EL (cell line): ENCODE data around the gene OR6C76.
"Not testable (repeated sequence)": the region's sequence is repeated elsewhere in the genome, so short reads cannot be mapped to it uniquely, and the experiment has no call there.

Source experiments
- DNase-seq: peaks from one replicate; pipeline ENCODE4 v3.0.0-alpha.2; 2016

OR6C76 gene

DNA sequence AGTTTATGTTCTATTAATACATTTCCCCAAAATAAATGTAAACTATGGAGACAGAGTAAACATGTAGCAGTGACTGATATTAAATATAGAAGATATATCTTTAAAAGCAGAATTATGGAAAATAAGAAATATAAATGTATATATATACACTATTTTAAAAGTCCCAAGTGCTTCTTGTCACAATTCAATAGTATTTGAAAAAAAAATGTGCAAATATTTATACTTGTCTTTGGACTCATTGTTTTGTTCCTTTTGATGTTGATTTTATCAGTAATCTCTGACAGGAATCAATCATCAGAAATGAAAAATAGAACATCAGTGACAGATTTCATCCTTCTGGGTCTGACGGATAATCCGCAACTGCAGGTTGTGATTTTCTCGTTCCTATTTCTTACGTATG, at the start of gene OR6C76:
TSS of gene OR6C76 (plus strand) at position 301 of the 400 bp plus-strand sequence. CDS start at position 301, 0 bp downstream.
- DNase-seq = no peak

DNA sequence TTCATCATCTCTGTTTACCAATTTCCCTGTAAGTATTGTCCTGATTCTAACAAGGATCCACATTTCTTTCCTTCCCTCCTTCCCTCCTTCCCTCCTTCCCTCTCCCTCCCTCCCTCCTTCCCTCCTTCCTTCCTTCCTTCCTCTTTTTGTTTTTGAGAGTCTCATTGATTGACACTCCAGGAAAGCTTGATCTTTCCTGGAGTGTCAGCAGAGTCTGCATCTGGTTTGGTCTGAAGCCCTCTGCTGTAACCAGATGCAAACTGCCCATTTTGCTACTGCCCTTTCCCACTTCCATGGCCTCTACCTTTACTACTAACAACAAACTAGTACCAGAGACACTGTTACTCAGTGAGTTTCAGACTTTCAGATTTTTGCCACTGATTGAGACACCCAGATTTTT, 40.2 kb upstream of the OR6C76 start:
- DNase-seq = no peak

GRCh38 chr12:55392032-55392795, 33.8 kb upstream of the OR6C76 start:
- DNase-seq = no peak

DNA sequence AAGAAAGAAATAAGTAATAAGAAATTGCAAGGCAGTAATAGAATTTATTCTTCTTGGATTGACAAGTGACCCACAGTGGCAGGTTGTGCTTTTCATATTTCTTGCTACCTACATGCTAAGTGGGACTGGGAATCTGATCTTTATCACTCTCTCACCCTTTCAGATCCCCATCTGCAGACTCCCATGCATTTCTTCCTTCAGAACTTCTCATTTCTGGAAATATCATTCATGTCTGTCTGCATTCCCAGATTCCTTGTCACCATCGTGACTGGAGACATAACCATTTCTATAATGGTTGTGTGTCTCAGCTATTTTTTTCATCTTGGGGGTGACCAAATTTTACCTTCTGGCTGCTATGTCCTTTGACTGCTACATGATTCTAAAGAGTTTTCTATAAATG, 29.7 kb upstream of the OR6C76 start:
- DNase-seq = no peak

- no peak for DNase-seq
Measured at GRCh38 chr12:55400229-55400628, 25.8 kb upstream of the OR6C76 start, which contains the start of gene OR6C65. OR6C65 (plus strand) TSS chr12:55400529; CDS start chr12:55400529, 0 bp downstream.

- no peak for DNase-seq
Measured at GRCh38 chr12:55407866-55408265, 18.2 kb upstream of the OR6C76 start.

DNA sequence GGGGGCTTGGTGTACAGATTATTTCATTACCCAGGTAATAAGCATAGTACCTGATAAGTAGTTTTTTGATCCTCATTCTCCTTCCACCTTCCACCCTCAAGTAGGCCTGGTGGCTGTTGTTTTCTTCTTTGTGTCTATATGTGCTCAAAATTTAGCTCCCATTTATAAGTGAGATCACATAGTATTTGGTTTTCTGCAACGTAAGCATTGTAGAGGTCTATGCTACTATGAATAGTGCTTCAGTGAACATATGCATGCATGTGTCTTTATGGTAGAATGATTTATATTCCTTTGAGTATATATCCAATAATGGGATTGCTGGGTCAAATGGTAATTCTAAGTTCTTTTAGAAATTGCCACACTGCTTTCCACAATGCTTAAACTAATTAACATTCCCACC, 16.9 kb upstream of the OR6C76 start:
- not testable (repeated sequence) for DNase-seq

DNA sequence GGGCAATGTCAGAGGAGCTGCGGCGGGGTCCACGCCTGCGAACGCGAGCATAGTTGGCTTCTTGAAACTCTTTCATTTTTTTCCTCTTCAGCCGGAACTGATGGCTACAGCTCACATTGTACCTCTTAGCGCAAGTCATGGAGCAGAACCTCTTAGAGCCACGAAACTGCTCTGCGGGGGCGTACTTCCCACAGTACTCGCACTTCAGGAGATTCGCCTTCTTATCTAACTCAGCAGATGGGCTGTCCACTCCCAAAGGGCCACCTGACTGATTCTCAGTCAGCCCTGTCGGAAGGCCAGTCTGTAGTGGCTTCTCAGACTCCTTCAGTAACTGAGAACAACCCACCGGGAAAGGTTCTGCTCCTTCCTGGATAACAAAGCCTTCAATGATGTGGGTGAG, 13.9 kb upstream of the OR6C76 start:
- DNase-seq = not testable (repeated sequence)

DNA sequence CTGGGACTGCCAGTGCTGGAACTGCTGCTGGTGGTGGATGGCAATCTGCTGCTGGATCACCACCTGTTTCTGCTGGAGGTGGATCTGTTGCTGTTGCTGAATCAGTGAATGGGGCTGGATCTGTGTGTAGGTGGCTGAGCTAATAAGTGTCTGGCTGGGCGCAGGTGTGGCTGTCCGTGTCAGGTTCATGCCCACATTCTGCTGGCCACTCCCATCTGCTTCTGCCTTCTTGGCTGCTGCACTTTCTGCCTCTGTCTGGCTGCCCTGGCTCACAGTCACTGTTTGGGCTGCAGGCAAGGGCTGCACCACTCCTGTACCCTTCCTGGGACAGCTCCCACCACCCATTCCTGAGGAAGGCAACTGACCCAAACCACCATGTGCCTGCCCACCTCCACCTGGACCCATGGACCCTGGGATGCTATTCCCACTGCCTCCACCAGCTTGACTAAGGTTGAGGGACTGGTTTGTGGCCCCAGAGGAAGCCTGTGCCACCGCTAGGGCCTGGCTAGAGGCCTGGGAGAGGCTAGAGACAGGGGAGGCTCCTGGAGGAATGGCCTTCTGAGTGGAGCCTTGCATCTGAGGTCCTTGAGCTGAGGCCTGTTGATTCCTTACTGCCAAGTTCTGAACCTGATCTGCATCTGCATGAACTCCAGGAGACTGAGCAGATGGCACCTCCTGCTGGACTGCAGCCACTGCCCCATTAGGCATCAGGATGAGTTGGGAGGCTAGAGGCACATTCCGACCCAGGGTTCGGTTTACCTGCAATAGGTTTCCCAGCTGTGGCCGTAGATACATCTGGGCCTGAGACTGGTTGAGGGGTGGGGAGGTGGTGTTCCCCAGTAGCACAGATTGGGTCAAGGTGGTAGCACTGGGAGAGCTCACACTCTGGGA, 12.3 kb upstream of the OR6C76 start:
- not testable (repeated sequence) for DNase-seq

- not testable (repeated sequence) for DNase-seq
Measured at GRCh38 chr12:55414396-55414823, 11.6 kb upstream of the OR6C76 start.

GRCh38 chr12:55414889-55415288, 11.2 kb upstream of the OR6C76 start:
- not testable (repeated sequence) for DNase-seq

DNA sequence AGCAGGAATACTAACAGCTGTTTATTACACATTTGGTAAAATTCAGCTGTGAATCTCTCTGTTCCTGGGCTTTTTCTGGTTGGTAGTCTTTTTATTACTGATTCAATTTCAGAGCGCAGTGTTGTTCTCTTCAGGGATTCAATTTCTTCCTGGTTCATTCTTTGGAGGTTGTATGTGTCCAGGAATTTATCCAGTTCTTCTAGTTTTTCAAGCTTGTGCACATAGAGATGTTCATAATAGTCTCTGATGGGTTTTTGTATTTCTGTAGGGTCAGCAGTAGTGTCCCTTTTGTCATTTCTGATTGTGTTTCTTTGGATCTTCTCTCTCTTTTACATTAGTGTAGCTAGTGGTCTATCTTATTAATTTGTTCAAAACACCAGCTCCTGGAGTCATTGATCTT, 9.1 kb upstream of the OR6C76 start:
- DNase-seq = no peak

- no peak for DNase-seq
Measured at GRCh38 chr12:55420307-55420962, 5.6 kb upstream of the OR6C76 start.

DNA sequence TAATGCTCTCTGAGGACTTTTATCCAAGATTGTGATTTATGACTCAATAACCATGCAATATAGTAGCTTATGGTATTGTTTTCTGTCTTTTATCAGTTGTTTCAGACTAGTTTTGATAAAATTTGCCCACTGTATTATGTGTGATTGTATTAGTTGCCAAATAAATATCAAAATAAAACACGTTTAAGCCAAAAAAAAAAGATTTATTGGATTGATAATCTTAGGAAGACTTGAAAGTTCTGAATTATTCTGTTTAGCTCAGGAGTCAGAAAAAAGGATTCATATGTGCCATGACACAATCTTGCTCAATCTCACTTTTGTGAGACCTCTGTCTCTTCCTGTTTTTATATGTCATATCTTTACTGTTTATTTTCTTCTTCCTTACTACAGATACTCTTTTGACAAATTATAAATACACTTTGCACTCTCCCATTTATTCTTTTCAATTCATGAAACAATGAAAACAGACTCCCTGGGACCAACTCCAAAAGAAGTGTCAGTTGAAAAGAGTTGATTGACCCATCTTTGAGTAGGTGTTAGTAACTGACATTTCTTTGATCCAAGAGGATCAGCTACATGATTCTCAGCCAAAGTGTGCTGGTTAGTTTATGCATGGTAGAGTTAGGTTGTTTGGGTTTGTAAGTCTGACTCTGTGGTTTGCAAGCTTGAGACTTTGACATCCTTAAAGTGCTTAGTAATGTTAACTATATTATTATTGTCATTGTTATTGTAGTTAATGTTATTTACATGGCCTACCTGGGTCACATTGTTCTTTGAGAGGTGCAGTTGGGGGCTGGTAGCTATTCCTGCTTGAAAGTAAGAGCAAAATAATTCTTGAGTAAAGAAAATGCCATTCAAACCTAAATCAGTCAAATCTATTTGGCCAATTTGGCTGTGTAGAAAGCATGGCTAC, 2.5 kb downstream of the OR6C76 start:
- DNase-seq = no peak

GRCh38 chr12:55441233-55441632, 15.2 kb downstream of the OR6C76 start:
- DNase-seq = not testable (repeated sequence)

GRCh38 chr12:55443776-55444175, 17.7 kb downstream of the OR6C76 start, which contains the start of gene OR6C2:
OR6C2 (plus strand) TSS chr12:55444076; CDS start chr12:55452214, 8,138 bp downstream.
- no peak for DNase-seq

DNA sequence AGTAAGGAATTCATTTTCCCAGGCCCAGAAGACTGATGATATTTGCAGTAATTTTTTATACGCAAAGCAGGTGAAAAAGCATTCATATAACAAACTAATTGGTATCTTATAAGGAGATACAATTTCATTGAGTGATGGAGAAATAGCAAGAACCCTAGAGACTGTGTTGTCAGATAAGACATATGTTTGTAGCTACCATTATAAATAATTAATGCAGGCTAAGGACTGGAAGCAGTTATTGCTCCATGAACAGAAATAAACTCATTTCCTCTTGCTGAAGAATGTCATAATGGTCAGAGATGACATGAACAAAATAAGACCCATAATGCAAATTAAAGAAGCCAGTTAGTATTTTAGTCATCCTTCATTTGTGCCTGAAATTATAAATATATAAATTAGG, 19.3 kb downstream of the OR6C76 start:
- DNase-seq = no peak

DNA sequence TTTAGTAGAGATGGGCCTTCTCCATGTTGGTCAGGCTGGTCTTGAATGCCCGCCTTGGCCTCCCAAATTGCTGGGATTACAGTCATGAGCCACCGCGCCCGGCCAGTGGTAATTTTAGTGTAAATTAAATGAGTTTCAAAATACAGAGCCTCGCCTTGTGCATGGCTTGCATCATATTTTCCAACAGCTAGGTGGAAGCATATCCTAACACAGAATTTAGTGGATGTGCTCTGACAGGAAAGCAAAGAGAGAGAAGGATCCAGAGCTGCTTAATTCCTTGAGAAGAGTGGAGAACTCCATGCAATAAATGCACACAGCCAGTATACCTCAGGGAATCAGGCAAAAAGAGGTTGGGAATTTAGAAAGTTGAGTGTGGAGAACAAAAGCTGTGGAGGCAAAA, 20.3 kb downstream of the OR6C76 start:
- DNase-seq = no peak

GRCh38 chr12:55448825-55449224, 22.8 kb downstream of the OR6C76 start:
- no peak for DNase-seq

- not testable (repeated sequence) for DNase-seq
Measured at GRCh38 chr12:55464926-55465325, 38.9 kb downstream of the OR6C76 start.

DNA sequence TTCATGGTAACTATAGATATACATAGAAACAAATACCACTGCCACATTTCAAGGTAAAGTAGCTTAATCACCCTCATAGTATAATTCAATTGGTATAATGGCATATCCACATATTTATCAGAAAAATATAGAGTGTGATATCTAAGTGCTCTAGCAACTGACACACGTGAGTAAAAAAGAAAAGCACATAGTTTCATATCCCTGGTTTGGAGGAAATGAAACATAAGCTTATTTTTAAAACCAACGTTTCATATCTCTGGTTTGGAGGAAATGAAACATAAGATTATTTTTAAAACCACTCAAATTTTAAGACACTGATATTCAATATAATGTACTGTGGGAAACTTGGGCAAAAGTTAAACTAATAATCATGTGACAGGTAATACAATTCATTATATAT, 41.8 kb downstream of the OR6C76 start:
- no peak for DNase-seq

GRCh38 chr12:55469291-55469690, 43.2 kb downstream of the OR6C76 start:
- DNase-seq = no peak
